ENCODE results near the gene LRMDA.

- TF ChIP-seq, protein P1, sequence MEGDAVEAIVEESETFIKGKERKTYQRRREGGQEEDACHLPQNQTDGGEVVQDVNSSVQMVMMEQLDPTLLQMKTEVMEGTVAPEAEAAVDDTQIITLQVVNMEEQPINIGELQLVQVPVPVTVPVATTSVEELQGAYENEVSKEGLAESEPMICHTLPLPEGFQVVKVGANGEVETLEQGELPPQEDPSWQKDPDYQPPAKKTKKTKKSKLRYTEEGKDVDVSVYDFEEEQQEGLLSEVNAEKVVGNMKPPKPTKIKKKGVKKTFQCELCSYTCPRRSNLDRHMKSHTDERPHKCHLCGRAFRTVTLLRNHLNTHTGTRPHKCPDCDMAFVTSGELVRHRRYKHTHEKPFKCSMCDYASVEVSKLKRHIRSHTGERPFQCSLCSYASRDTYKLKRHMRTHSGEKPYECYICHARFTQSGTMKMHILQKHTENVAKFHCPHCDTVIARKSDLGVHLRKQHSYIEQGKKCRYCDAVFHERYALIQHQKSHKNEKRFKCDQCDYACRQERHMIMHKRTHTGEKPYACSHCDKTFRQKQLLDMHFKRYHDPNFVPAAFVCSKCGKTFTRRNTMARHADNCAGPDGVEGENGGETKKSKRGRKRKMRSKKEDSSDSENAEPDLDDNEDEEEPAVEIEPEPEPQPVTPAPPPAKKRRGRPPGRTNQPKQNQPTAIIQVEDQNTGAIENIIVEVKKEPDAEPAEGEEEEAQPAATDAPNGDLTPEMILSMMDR (IDR thresholded peaks at IDR 0.05; ENCODE audit: low read depth, low read length), result no peak
- TF ChIP-seq EZH2phosphoT487 (IDR thresholded peaks at IDR 0.05; ENCODE audit: low read depth), result no peak
Observed at GRCh38 chr10:75696536-75696935, 265.1 kb downstream of the LRMDA start.

All from OCI-LY3 (cell line).